PC-9 (cell line): ENCODE measurements around the gene FOS. TPM values are rescaled to one million over a fixed set of nuclear protein-coding genes. Genes with fewer than 3 reads are reported as not detected.

Experiments used
- BruUV-seq: library from RNA; stranded (reverse); fragments of 400-500 nt; replicated peaks from 2 replicates; lab custom pipeline; 2021; lab: Mats Ljungman, UMichigan
- CTCF ChIA-PET: fragments of 300-600 bp; sonication (Branson Sonifier 250); formaldehyde crosslinking; loops from one replicate; lab custom pipeline; 2022; ENCODE audit warnings: antibody characterized with exemption; lab: Charles Lee
- POLR2A ChIA-PET: fragments of 300-600 bp; sonication (Branson Sonifier 250); formaldehyde crosslinking; loops from one replicate; lab custom pipeline; 2022; ENCODE audit warnings: antibody characterized with exemption; ENCODE audit not compliant: unreplicated experiment; lab: Charles Lee
- DNase-seq, 2 experiments: peaks; one replicate each; pipeline versions ENCODE4 v3.0.0 to v3.0.0-alpha.2; 2015 to 2022; ENCODE audit warnings: mixed read lengths in 1 of 2
- H2AFZ ChIP-seq: fragments of 200-600 bp; sonication (generic); 2 replicates; pipeline ENCODE4 v1.8.1; 2017; ENCODE audit warnings: antibody characterized with exemption
- H3F3A ChIP-seq: fragments of 200-600 bp; sonication (generic); 2 replicates; pipeline ENCODE4 v1.8.1; 2017; ENCODE audit warnings: antibody characterized with exemption, mild to moderate bottlenecking, low read depth; ENCODE audit not compliant: insufficient read depth
- H3K27ac ChIP-seq: fragments of 200-600 bp; sonication (generic); 2 replicates; pipeline ENCODE4 v1.6.1; 2016; ENCODE audit warnings: mixed run types
- H3K27me3 ChIP-seq: fragments of 200-600 bp; sonication (generic); 2 replicates; pipeline ENCODE4 v1.6.1; 2016; ENCODE audit warnings: low read depth, mixed run types; ENCODE audit not compliant: insufficient read depth
- H3K36me3 ChIP-seq: fragments of 200-600 bp; sonication (generic); 2 replicates; pipeline ENCODE4 v1.6.1; 2016; ENCODE audit warnings: low read depth, mixed run types
- H3K4me1 ChIP-seq: fragments of 200-600 bp; sonication (generic); replicated peaks from 2 replicates; pipeline ENCODE4 v1.6.1; 2016; ENCODE audit warnings: mixed run types; ENCODE audit not compliant: insufficient read depth
- H3K4me2 ChIP-seq: fragments of 200-600 bp; sonication (generic); 2 replicates; pipeline ENCODE4 v1.6.1; 2017; ENCODE audit warnings: mixed run types
- H3K4me3 ChIP-seq: fragments of 200-600 bp; sonication (generic); 2 replicates; pipeline ENCODE4 v1.6.1; 2016; ENCODE audit warnings: mixed run types
- H3K79me2 ChIP-seq: fragments of 200-600 bp; sonication (generic); 2 replicates; pipeline ENCODE4 v1.6.1; 2017; ENCODE audit warnings: low read depth, mixed run types
- H3K9me2 ChIP-seq: fragments of 200-600 bp; sonication (generic); 2 replicates; pipeline ENCODE4 v1.8.1; 2017; ENCODE audit warnings: mild to moderate bottlenecking; ENCODE audit not compliant: insufficient read depth
- H3K9me3 ChIP-seq: fragments of 200-600 bp; sonication (generic); 2 replicates; pipeline ENCODE4 v1.8.1; 2016; ENCODE audit warnings: low read depth; ENCODE audit not compliant: insufficient read depth
- H4K20me1 ChIP-seq: fragments of 200-600 bp; sonication (generic); 2 replicates; pipeline ENCODE4 v1.8.1; 2017; ENCODE audit not compliant: insufficient read depth
- EZH2 ChIP-seq: fragments of 200-600 bp; sonication (generic); IDR thresholded peaks from 2 replicates; pipeline ENCODE4 v1.8.0; 2017; ENCODE audit warnings: antibody characterized with exemption, low read depth
- intact Hi-C: fragments of 100-400 bp; cut with micrococcal nuclease; formaldehyde crosslinking; loops from one replicate; pipeline ENCODE4 v1.10.0; 2022; ENCODE audit not compliant: unreplicated experiment
- total RNA-seq: library from RNA; stranded (reverse); gene quantifications from 2 replicates; pipeline ENCODE4 v1.2.3, GENCODE V29; 2021
- TF ChIP-seq, protein P1 (sequence below): fragments of 200-600 bp; sonication (generic); conservative IDR thresholded peaks from 2 replicates; pipeline ENCODE4 v1.6.1; 2017; ENCODE audit warnings: mixed run types, antibody characterized with exemption, mild to moderate bottlenecking, moderate library complexity

Gene FOS
- total RNA-seq, 1 experiment from 2014 or later: 84.6 TPM

DNA sequence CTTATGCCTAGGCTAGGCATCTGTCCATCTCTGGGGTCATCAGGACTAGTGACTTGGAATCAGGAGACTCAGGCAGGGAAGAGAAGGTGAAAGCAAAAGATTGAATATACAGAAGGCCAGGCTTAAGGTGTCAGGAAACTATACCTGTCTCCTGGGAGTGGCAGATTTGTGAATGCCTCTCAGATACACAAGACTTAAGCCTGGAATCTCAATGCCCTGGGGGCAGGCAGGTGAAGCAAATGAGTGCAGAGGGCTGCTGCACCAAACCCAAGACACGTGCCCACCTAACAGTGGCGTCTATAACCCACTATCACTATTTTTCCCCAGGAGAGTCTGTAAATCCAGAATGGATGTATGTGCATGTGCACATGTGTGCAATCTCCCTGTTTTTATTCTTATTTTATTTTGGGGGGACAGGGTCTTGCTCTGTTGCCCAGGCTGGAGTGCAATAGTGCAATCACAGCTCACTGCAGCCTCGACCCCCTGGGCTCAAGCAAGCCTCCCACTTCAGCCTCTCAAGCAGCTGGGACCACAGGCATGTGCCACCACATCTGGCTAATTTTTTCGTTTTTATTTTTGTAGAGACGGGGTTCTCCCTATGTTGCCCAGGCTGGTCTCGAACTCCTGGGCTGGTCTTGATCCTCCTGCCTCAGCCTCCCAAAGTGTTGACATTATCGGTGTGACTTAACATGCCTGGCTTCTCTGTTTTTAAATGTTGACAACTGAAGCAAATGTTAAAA, 31.9 kb upstream of the FOS start:
- intact Hi-C loops: no loop called here
- H4K20me1 ChIP-seq: no peaks in the 10 kb centered on the region
- no peaks in the 10 kb centered on the region for H3K27me3 ChIP-seq
- H3K9me3 ChIP-seq: no peaks in the 10 kb centered on the region
- H3F3A ChIP-seq: peaks cover 13% of the 10 kb centered on the region; the same call in 1 of the 2 replicates
- BruUV-seq: no TSS peak
- ChIA-PET CTCF (no interaction called here), POLR2A (interaction anchor here (1.2 kb wide), 1 partner anchor 12 kb away, joined by 3 read pairs; no protein-coding TSS in a partner anchor)
- H3K4me2 ChIP-seq: peak overlapping the region; percentile 38
- no peaks in the 10 kb centered on the region for H3K79me2 ChIP-seq
- H2AFZ ChIP-seq: no peak overlapping the region
- no peaks in the 10 kb centered on the region for H3K36me3 ChIP-seq
- H3K9me2 ChIP-seq: no peaks in the 10 kb centered on the region
- no peak for TF ChIP-seq EZH2
- TF ChIP-seq, protein P1, sequence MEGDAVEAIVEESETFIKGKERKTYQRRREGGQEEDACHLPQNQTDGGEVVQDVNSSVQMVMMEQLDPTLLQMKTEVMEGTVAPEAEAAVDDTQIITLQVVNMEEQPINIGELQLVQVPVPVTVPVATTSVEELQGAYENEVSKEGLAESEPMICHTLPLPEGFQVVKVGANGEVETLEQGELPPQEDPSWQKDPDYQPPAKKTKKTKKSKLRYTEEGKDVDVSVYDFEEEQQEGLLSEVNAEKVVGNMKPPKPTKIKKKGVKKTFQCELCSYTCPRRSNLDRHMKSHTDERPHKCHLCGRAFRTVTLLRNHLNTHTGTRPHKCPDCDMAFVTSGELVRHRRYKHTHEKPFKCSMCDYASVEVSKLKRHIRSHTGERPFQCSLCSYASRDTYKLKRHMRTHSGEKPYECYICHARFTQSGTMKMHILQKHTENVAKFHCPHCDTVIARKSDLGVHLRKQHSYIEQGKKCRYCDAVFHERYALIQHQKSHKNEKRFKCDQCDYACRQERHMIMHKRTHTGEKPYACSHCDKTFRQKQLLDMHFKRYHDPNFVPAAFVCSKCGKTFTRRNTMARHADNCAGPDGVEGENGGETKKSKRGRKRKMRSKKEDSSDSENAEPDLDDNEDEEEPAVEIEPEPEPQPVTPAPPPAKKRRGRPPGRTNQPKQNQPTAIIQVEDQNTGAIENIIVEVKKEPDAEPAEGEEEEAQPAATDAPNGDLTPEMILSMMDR: no peak
- H3K4me1 ChIP-seq: peaks cover 36% of the 10 kb centered on the region
- H3K27ac ChIP-seq: no peak overlapping the region
- no peak overlapping the region for H3K4me3 ChIP-seq
- peak; percentile 67 to 73 for DNase-seq

DNA sequence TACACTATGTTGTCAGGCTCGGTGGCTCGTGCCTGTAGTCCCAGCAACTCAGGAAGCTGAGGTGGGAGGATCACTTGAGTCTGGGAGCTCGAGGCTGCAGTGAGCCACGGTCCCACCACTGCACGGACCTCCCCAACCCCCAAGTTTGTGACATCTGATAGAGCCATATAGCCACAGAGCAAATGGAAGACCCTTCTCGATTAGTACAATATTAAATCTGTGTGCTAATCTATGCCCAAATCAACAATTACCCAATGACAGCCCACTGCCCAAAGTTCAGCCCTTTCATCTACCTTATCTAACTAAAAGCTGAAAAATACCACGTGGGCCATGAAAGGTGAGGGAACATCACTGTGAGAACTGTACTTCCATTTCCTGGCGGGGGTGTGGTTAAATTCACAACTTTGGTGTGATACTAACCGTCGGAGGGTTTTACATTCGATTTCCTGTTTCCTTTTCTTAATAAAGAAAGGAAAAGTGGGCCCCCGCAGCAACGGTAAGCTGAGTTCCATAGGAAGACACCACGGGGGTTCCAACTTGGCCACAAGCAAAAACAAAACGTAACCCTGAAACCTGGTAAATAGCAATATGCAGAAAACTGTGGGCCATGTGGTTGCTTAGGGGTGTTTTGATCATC, 31.2 kb upstream of the FOS start:
- ChIA-PET POLR2A (no interaction called here), CTCF (interaction anchor here (0.5 kb wide), 1 partner anchor 83 kb away, joined by 4 read pairs; no protein-coding TSS in a partner anchor)
- no peaks in the 10 kb centered on the region for H3K9me3 ChIP-seq
- no TSS peak for BruUV-seq
- DNase-seq: no peak
- no peak for TF ChIP-seq EZH2
- TF ChIP-seq, protein P1: no peak
- no peaks in the 10 kb centered on the region for H3K27me3 ChIP-seq
- no peaks in the 10 kb centered on the region for H4K20me1 ChIP-seq
- peaks cover 42% of the 10 kb centered on the region for H3K4me1 ChIP-seq
- no peak overlapping the region for H3K4me2 ChIP-seq
- H2AFZ ChIP-seq: no peak overlapping the region
- no peaks in the 10 kb centered on the region for H3K9me2 ChIP-seq
- peaks cover 19% of the 10 kb centered on the region; the same call in 1 of the 2 replicates for H3F3A ChIP-seq
- H3K4me3 ChIP-seq: no peak overlapping the region
- no peaks in the 10 kb centered on the region for H3K36me3 ChIP-seq
- no peaks in the 10 kb centered on the region for H3K79me2 ChIP-seq
- intact Hi-C loops: no loop called here
- H3K27ac ChIP-seq: no peak overlapping the region

DNA sequence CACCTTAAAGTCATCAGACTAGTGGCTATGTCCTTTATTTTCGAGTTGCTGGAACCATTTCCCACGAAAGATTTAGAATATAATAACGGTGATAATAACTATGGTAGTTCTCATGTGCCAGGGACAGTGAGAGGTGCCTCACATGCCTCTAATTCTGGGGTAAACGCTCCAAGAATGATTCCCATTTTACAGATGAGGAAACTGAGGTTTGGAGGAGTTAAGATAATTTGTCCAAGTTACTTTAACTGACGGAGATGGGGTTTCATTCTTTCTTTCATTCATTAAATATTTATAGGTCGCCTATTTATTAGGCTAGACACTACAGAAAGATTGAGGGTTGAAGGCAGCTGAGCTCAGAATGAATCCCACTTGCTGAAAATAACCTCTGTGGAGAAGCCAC, 30.7 kb upstream of the FOS start:
- no TSS peak for BruUV-seq
- DNase-seq: no peak
- Histone ChIP-seq H3K4me2 (no peak overlapping the region), H3K4me3 (no peak overlapping the region), H3K27ac (no peak overlapping the region), H3F3A (peaks cover 24% of the 10 kb centered on the region; the same call in 1 of the 2 replicates), H3K27me3 (no peaks in the 10 kb centered on the region), H2AFZ (no peak overlapping the region), H3K9me2 (no peaks in the 10 kb centered on the region), H3K9me3 (no peaks in the 10 kb centered on the region), H3K36me3 (no peaks in the 10 kb centered on the region), H3K79me2 (no peaks in the 10 kb centered on the region), H3K4me1 (peaks cover 47% of the 10 kb centered on the region), H4K20me1 (no peaks in the 10 kb centered on the region)
- no peak for TF ChIP-seq EZH2
- TF ChIP-seq, protein P1: no peak
- POLR2A ChIA-PET: no interaction called here
- CTCF ChIA-PET: interaction anchor here (0.5 kb wide), 1 partner anchor 83 kb away, joined by 4 read pairs; no protein-coding TSS in a partner anchor
- intact Hi-C loops: no loop called here
